Measurements from ENCODE around the gene NCKAP5. TPM values are rescaled to one million over a fixed set of nuclear protein-coding genes. Genes with fewer than 3 reads are reported as not detected.

The NCKAP5 gene
- total and polyA plus RNA-seq, 2 of the 8 experiments (the other 6 are each of a cell fraction or from before 2014, with no cell fraction given) = 0.27 to 0.86 TPM

DNA sequence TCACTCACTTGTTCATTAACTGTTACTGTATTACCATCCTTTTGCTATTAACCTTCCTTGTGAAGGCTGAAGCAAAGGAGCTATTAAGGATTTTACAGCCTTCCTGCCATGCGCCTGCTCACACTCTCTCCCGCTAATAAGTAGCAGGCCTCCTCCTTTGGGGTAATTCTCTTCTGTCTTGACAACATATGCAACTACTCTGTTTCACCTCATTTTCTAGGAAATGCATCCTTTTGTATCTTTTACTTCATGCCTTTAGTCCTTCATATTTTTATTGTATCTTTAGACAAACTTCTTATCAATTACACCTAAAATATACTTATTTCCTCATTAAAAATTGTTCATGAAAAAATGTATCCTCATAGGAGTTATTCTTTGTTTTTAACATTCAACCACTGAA, 463.4 kb downstream of the NCKAP5 start:
- no peak overlapping the region for H2BK5ac ChIP-seq (ENCODE audit: low read depth, low read length)
- H4K5ac ChIP-seq (ENCODE audit: insufficient read length, low read depth, low read length) = no peak overlapping the region
- ChIA-PET POLR2A (ENCODE audit: partially characterized antibody) (no interaction called here), CTCF (ENCODE audit: partially characterized antibody) (no interaction called here)
- H2AK5ac ChIP-seq (ENCODE audit: low read depth, low read length) = no peak overlapping the region
- H3K23ac ChIP-seq (ENCODE audit: insufficient read length) = no peak overlapping the region
- no peaks in the 10 kb centered on the region for H3K9me3 ChIP-seq (ENCODE audit: insufficient read depth in 2 of 2, low read depth in 1 of 2, low read length in 1 of 2)
- H3K14ac ChIP-seq (ENCODE audit: insufficient read length) = no peak overlapping the region
- no peak overlapping the region for H3K4me3 ChIP-seq (ENCODE audit: extremely low read depth in 1 of 4, insufficient read depth in 2 of 4, low read depth in 3 of 4, low read length in 4 of 4)
- no peak overlapping the region for H2AFZ ChIP-seq (ENCODE audit: low read length)
- no peak overlapping the region for H4K8ac ChIP-seq (ENCODE audit: extremely low read depth, insufficient read depth, low read length)
- no peaks in the 10 kb centered on the region for H3K4me1 ChIP-seq (replicated peaks in 1 of 4; ENCODE audit: control insufficient read depth in 3 of 4, insufficient read depth in 4 of 4, low read length in 3 of 4)
- H3K79me2 ChIP-seq (ENCODE audit: control insufficient read depth in 1 of 2, insufficient read depth in 2 of 2, low read length in 2 of 2) = no peaks in the 10 kb centered on the region
- FAIRE-seq (no peak), DNase-seq (ENCODE audit: low read depth in 1 of 2, low spot score in 2 of 2) (no peak)
- no peaks in the 10 kb centered on the region for H4K20me1 ChIP-seq (replicated peaks in 1 of 2; ENCODE audit: control insufficient read depth in 1 of 2, insufficient read depth in 2 of 2, low read length in 2 of 2)
- no peak overlapping the region for H4K91ac ChIP-seq (replicated peaks; ENCODE audit: insufficient read length, low read length)
- no peak overlapping the region for H3K9ac ChIP-seq (replicated peaks in 1 of 4; ENCODE audit: extremely low read depth in 1 of 4, low read depth in 3 of 4, low read length in 3 of 4)
- no peak overlapping the region for H3K27ac ChIP-seq (ENCODE audit: low read depth, low read length)
- no peak overlapping the region for H3K4me2 ChIP-seq (ENCODE audit: insufficient read depth in 1 of 2, low read depth in 2 of 2, low read length in 2 of 2)
- H3K56ac ChIP-seq (replicated peaks; ENCODE audit: insufficient read length, low read depth, low read length) = no peak overlapping the region
- TF ChIP-seq TAF7 (optimal IDR thresholded peaks at IDR 0.05; ENCODE audit: borderline replicate concordance, low read depth, low read length) (no peak), SP4 (IDR thresholded peaks at IDR 0.05; ENCODE audit: low read length) (no peak), CREB1 (IDR thresholded peaks at IDR 0.05) (no peak), RAD21 (IDR thresholded peaks at IDR 0.05 in 1 of 2, conservative IDR thresholded peaks at IDR 0.05 in 1 of 2; ENCODE audit: low read depth in 2 of 2, low read length in 2 of 2) (no peak), FOSL1 (IDR thresholded peaks at IDR 0.05; ENCODE audit: insufficient read depth, low read depth, low read length) (no peak), NRF1 (IDR thresholded peaks at IDR 0.05; ENCODE audit: low read depth, low read length) (no peak), RBBP5 (IDR thresholded peaks at IDR 0.05; ENCODE audit: borderline replicate concordance, low read depth, low read length) (no peak), CHD2 (IDR thresholded peaks at IDR 0.05; ENCODE audit: low read length) (no peak)
- TF ChIP-seq, protein P1, sequence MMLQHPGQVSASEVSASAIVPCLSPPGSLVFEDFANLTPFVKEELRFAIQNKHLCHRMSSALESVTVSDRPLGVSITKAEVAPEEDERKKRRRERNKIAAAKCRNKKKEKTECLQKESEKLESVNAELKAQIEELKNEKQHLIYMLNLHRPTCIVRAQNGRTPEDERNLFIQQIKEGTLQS (IDR thresholded peaks at IDR 0.05; ENCODE audit: insufficient read depth, low read depth, low read length) = no peak
- no peak overlapping the region for H3K4ac ChIP-seq (replicated peaks; ENCODE audit: insufficient read length, low read depth, low read length)
- no peaks in the 10 kb centered on the region for H3K36me3 ChIP-seq (ENCODE audit: control insufficient read depth in 2 of 4, insufficient read depth in 4 of 4, low read length in 3 of 4)
- no peaks in the 10 kb centered on the region for H3K23me2 ChIP-seq (ENCODE audit: low read depth, low read length)
- no peak overlapping the region for H2BK20ac ChIP-seq (ENCODE audit: low read length)
- H3K27me3 ChIP-seq (replicated peaks in 1 of 4; ENCODE audit: control insufficient read depth in 3 of 4, extremely low read depth in 1 of 4, insufficient read depth in 3 of 4, low read length in 3 of 4) = no peaks in the 10 kb centered on the region
- no peak overlapping the region for H3K18ac ChIP-seq (ENCODE audit: extremely low read depth, low read length)
- 95% methylated on average over 2 of the region's 2 CpGs; no CpG with 5 or more reads in 1 of the 2 experiments for WGBS, 2 experiments (ENCODE audit: extremely low coverage in 1 of 2, insufficient coverage in 1 of 2, insufficient read length in 1 of 2, insufficient replicate concordance in 2 of 2, low coverage in 1 of 2, low lambda C conversion rate in 2 of 2, missing lambda C conversion rate in 1 of 2)
- no peak overlapping the region for H2BK12ac ChIP-seq (ENCODE audit: low read depth, low read length)
- no peak overlapping the region for H2BK15ac ChIP-seq (ENCODE audit: low read length)
- no peak overlapping the region for H2BK120ac ChIP-seq (replicated peaks; ENCODE audit: low read depth, low read length)
- H3K79me1 ChIP-seq (ENCODE audit: low read depth, low read length) = no peaks in the 10 kb centered on the region
